ENCODE data around the gene RIMBP2. TPM values are rescaled to one million over a fixed set of nuclear protein-coding genes. Genes with fewer than 3 reads are reported as not detected.

The RIMBP2 gene
- polyA plus RNA-seq, 1 donor (not counting 4 experiments of a cell fraction or from before 2014, with no cell fraction given) = 0.16 TPM

DNA sequence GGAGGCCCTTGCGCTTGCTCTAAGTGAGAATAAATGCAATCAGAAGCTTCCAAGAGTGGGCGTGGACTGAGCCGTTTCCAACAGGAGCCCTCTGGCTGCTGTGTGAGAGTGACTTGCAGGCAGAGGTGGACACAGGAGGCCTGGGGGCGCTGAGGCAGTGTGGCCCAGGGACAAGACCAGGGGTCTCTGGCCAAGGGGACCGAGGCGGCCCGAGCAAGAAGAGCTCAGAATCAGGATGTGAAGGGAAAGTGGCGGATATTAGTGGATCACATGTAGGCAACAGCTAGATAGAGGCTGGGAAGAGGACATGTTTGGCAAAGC, 8.6 kb downstream of the RIMBP2 start:
- TF ChIP-seq, protein P1, sequence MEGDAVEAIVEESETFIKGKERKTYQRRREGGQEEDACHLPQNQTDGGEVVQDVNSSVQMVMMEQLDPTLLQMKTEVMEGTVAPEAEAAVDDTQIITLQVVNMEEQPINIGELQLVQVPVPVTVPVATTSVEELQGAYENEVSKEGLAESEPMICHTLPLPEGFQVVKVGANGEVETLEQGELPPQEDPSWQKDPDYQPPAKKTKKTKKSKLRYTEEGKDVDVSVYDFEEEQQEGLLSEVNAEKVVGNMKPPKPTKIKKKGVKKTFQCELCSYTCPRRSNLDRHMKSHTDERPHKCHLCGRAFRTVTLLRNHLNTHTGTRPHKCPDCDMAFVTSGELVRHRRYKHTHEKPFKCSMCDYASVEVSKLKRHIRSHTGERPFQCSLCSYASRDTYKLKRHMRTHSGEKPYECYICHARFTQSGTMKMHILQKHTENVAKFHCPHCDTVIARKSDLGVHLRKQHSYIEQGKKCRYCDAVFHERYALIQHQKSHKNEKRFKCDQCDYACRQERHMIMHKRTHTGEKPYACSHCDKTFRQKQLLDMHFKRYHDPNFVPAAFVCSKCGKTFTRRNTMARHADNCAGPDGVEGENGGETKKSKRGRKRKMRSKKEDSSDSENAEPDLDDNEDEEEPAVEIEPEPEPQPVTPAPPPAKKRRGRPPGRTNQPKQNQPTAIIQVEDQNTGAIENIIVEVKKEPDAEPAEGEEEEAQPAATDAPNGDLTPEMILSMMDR (optimal IDR thresholded peaks at IDR 0.05 in 1 of 3, IDR thresholded peaks at IDR 0.05 in 1 of 3, conservative IDR thresholded peaks at IDR 0.05 in 1 of 3; ENCODE audit: extremely low read depth in 1 of 3, insufficient read depth in 2 of 3, low read length in 3 of 3) = no peak
- Histone ChIP-seq H4K20me1 (ENCODE audit: control insufficient read depth, extremely low read depth, insufficient read depth, low read length) (no peaks in the 10 kb centered on the region), H3K36me3 (ENCODE audit: control insufficient read depth in 2 of 2, extremely low read depth in 1 of 2, insufficient read depth in 2 of 2, low read length in 2 of 2) (no peaks in the 10 kb centered on the region), H3K27ac (ENCODE audit: control insufficient read depth, insufficient read depth, low read length) (no peak overlapping the region), H3K9ac (ENCODE audit: control insufficient read depth, extremely low read depth, insufficient read depth, low read length) (no peak overlapping the region), H3K4me1 (ENCODE audit: control insufficient read depth, extremely low read depth, insufficient read depth, low read length) (no peaks in the 10 kb centered on the region), H3K27me3 (ENCODE audit: control insufficient read depth, extremely low read depth, insufficient read depth, low read length) (peaks cover 5% of the 10 kb centered on the region), H3K9me3 (ENCODE audit: control insufficient read depth, low read depth, low read length) (no peaks in the 10 kb centered on the region), H2AFZ (ENCODE audit: control insufficient read depth, low read length) (no peak overlapping the region), H3K9me1 (ENCODE audit: control insufficient read depth, extremely low read depth, insufficient read depth, low read length) (no peaks in the 10 kb centered on the region), H3K4me2 (ENCODE audit: control insufficient read depth, extremely low read depth, insufficient read depth, low read depth, low read length) (no peak overlapping the region), H3K4me3 (ENCODE audit: control insufficient read depth in 2 of 3, extremely low read depth in 1 of 3, insufficient read depth in 2 of 3, low read depth in 1 of 3, low read length in 3 of 3) (no peak overlapping the region), H3K79me2 (ENCODE audit: control insufficient read depth, insufficient read depth, low read length) (no peaks in the 10 kb centered on the region)
- FAIRE-seq = no peak
- DNase-seq (ENCODE audit: low read depth, low spot score) = no peak
- dilution Hi-C loops (cut with MboI; ENCODE audit: extremely low pct_ligation_motif_present, low sequenced_read_pairs) = no loop called here

DNA sequence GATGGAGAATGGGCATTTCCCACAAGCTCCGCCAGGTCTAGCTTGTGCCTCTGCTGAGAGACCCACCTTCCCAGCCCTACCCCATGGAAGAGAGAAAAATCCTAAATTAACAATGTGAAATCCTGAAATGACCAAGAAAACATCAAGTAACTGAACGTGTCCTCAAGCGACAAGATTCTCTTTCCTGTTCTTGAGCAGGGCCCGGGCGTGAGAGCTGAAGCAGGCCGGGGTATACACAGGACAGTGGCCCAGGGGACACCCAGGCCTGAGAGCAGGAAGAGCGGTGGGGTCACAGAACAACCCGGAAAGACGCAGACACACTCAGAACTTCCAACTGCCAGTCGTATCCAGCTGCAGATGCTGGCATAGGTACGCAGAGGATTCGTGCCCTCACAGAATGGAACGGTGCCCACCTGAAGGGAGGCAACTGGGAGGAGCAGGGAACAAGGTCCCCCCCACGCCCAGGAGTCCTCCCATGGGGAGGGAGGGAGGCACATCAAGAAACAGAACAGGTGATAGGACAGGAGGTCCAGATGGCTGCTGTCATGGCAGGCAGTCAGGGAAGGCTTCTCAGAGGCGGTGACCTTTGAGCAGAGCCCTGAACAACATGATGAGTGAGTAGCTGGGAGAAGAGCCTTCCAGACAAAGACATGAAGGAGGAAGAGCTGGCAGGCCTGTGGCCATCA, 9.1 kb downstream of the RIMBP2 start:
- H2AFZ ChIP-seq (ENCODE audit: control insufficient read depth, low read length) = no peak overlapping the region
- dilution Hi-C loops (cut with MboI; ENCODE audit: extremely low pct_ligation_motif_present, low sequenced_read_pairs) = no loop called here
- no peaks in the 10 kb centered on the region for H3K36me3 ChIP-seq (ENCODE audit: control insufficient read depth in 2 of 2, extremely low read depth in 1 of 2, insufficient read depth in 2 of 2, low read length in 2 of 2)
- TF ChIP-seq, protein P1 (optimal IDR thresholded peaks at IDR 0.05 in 1 of 3, IDR thresholded peaks at IDR 0.05 in 1 of 3, conservative IDR thresholded peaks at IDR 0.05 in 1 of 3; ENCODE audit: extremely low read depth in 1 of 3, insufficient read depth in 2 of 3, low read length in 3 of 3) = no peak
- TF ChIP-seq EZH2 (IDR thresholded peaks at IDR 0.05; ENCODE audit: low read length) = no peak
- DNase-seq (ENCODE audit: low read depth, low spot score) = no peak
- H3K9me3 ChIP-seq (ENCODE audit: control insufficient read depth, low read depth, low read length) = no peaks in the 10 kb centered on the region
- H3K4me1 ChIP-seq (ENCODE audit: control insufficient read depth, extremely low read depth, insufficient read depth, low read length) = no peaks in the 10 kb centered on the region
- no peaks in the 10 kb centered on the region for H3K9me1 ChIP-seq (ENCODE audit: control insufficient read depth, extremely low read depth, insufficient read depth, low read length)
- FAIRE-seq = no peak
- no peaks in the 10 kb centered on the region for H4K20me1 ChIP-seq (ENCODE audit: control insufficient read depth, extremely low read depth, insufficient read depth, low read length)
- no peak overlapping the region for H3K27ac ChIP-seq (ENCODE audit: control insufficient read depth, insufficient read depth, low read length)
- H3K9ac ChIP-seq (ENCODE audit: control insufficient read depth, extremely low read depth, insufficient read depth, low read length) = no peak overlapping the region
- H3K4me2 ChIP-seq (ENCODE audit: control insufficient read depth, extremely low read depth, insufficient read depth, low read depth, low read length) = no peak overlapping the region
- peaks cover 5% of the 10 kb centered on the region for H3K27me3 ChIP-seq (ENCODE audit: control insufficient read depth, extremely low read depth, insufficient read depth, low read length)
- no peaks in the 10 kb centered on the region for H3K79me2 ChIP-seq (ENCODE audit: control insufficient read depth, insufficient read depth, low read length)
- H3K4me3 ChIP-seq (ENCODE audit: control insufficient read depth in 2 of 3, extremely low read depth in 1 of 3, insufficient read depth in 2 of 3, low read depth in 1 of 3, low read length in 3 of 3) = no peak overlapping the region
